ENCODE measurements around the gene NEK7. TPM values are rescaled to one million over a fixed set of nuclear protein-coding genes. Genes with fewer than 3 reads are reported as not detected.

The NEK7 gene
- total and polyA plus RNA-seq, 2 of the 4 experiments (the other 2 are of a cell fraction), result 89.0 to 467 TPM

DNA sequence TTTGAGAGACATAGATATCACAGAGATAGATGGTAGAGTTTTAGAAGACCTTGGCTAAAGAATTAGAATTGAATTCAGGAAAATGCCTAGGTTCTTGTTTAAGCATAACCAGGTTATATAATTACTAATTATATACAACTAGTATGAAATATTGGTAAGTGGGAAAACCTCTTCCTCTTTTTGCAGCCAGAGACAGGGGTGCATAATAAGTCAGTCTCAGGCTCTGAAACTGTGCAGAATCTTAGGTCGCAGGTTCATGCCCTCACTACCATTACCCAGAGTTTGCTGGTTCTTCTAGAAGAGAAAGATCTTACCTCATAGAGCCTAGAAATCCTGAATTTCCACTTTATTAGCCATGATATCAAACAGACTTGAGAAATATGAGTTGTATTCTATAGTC lies 183.3 kb downstream of the NEK7 start:
- H3K18ac ChIP-seq (ENCODE audit: low read depth, low read length), result no peak overlapping the region
- no peak overlapping the region for H2BK5ac ChIP-seq (ENCODE audit: low read depth, low read length, poor library complexity, severe bottlenecking)
- no peak overlapping the region for H3K14ac ChIP-seq (replicated peaks; ENCODE audit: low read depth, low read length)
- WGBS, 2 experiments (ENCODE audit: extremely low coverage in 2 of 2, insufficient read length in 1 of 2), result no CpG with 5 or more reads among the region's 1 CpG
- no peak overlapping the region for H2BK15ac ChIP-seq (ENCODE audit: low read depth, low read length)
- no peaks in the 10 kb centered on the region for H4K20me1 ChIP-seq (ENCODE audit: insufficient read depth, low read length)
- H2BK120ac ChIP-seq (ENCODE audit: low read depth, low read length), result no peak overlapping the region
- POLR2A ChIA-PET (ENCODE audit: unreplicated experiment), result no interaction called here
- no peaks in the 10 kb centered on the region for H3K4me1 ChIP-seq (ENCODE audit: control insufficient read depth, insufficient read depth, low read length)
- no peak overlapping the region for H2AK9ac ChIP-seq (replicated peaks; ENCODE audit: low read depth, low read length, poor library complexity)
- H4K91ac ChIP-seq (ENCODE audit: insufficient read depth, low read depth, low read length), result no peak overlapping the region
- BruUV-seq (replicated peaks), result no TSS peak
- ATAC-seq (ENCODE audit: low read depth), result no peak
- dilution Hi-C loops (cut with HindIII; ENCODE audit: low sequenced_read_pairs, unreplicated experiment) (no loop called here), in situ Hi-C loops (cut with MboI; ENCODE audit: low sequenced_read_pairs) (no loop called here), intact Hi-C loops (cut with micrococcal nuclease) (no loop called here)
- no peak overlapping the region for H3K56ac ChIP-seq (ENCODE audit: extremely low read depth, insufficient read depth, low read length)
- H3K79me1 ChIP-seq (ENCODE audit: low read depth in 1 of 2, low read length in 2 of 2), result no peaks in the 10 kb centered on the region
- H3K4ac ChIP-seq (ENCODE audit: low read depth, low read length), result no peak overlapping the region
- H2AK5ac ChIP-seq (ENCODE audit: low read depth, low read length), result no peak overlapping the region
- H3K27ac ChIP-seq (ENCODE audit: insufficient read depth, low read length), result no peak overlapping the region
- no peaks in the 10 kb centered on the region for H3K9me3 ChIP-seq (ENCODE audit: control insufficient read depth, insufficient read depth, low read length)
- H3K36me3 ChIP-seq (ENCODE audit: control insufficient read depth, insufficient read depth, low read length), result no peaks in the 10 kb centered on the region
- no peak overlapping the region for H2AFZ ChIP-seq (replicated peaks; ENCODE audit: low read length, poor library complexity)
- H2BK20ac ChIP-seq (ENCODE audit: low read depth, low read length), result no peak overlapping the region
- H3K23ac ChIP-seq (ENCODE audit: low read depth, low read length), result no peak overlapping the region
- no peaks in the 10 kb centered on the region for H3K27me3 ChIP-seq (ENCODE audit: control insufficient read depth, insufficient read depth, low read length)
- no peak overlapping the region for H4K8ac ChIP-seq (ENCODE audit: low read depth in 2 of 2, low read length in 2 of 2)
- no peak for TF ChIP-seq CHD1 (IDR thresholded peaks at IDR 0.05; ENCODE audit: low read depth, low read length)
- CTCF ChIA-PET, result no interaction called here
- no peak overlapping the region for H3K4me2 ChIP-seq (ENCODE audit: low read depth, low read length)
- no peak for DNase-seq
- H3K4me3 ChIP-seq (ENCODE audit: insufficient read depth, low read depth, low read length), result no peak overlapping the region
- no peak overlapping the region for H4K5ac ChIP-seq (ENCODE audit: low read depth, low read length)
- no peak overlapping the region for H3K9ac ChIP-seq (ENCODE audit: low read depth, low read length)
- H3K9me1 ChIP-seq (ENCODE audit: insufficient read depth, low read length), result no peaks in the 10 kb centered on the region
